GM18951 (cell line): Measurements from ENCODE around the gene FBXO11.
"Not testable (repeated sequence)": the region's sequence is repeated elsewhere in the genome, so short reads cannot be mapped to it uniquely, and the experiment has no call there.

ENCODE experiments used
- POLR2A ChIP-seq: IDR thresholded peaks from 4 replicates; pipeline ENCODE4 v1.6.1; 2011; ENCODE audit warnings: mild to moderate bottlenecking; ENCODE audit not compliant: insufficient read length, insufficient read depth; ENCODE audit errors: extremely low read depth
- in situ Hi-C: fragments of 300-500 bp; cut with MboI; formaldehyde crosslinking; loops from one replicate; pipeline ENCODE4 v1.12.0; 2022; ENCODE audit warnings: low sequenced_read_pairs, mixed read lengths, inconsistent platforms; ENCODE audit not compliant: unreplicated experiment

Gene FBXO11

DNA sequence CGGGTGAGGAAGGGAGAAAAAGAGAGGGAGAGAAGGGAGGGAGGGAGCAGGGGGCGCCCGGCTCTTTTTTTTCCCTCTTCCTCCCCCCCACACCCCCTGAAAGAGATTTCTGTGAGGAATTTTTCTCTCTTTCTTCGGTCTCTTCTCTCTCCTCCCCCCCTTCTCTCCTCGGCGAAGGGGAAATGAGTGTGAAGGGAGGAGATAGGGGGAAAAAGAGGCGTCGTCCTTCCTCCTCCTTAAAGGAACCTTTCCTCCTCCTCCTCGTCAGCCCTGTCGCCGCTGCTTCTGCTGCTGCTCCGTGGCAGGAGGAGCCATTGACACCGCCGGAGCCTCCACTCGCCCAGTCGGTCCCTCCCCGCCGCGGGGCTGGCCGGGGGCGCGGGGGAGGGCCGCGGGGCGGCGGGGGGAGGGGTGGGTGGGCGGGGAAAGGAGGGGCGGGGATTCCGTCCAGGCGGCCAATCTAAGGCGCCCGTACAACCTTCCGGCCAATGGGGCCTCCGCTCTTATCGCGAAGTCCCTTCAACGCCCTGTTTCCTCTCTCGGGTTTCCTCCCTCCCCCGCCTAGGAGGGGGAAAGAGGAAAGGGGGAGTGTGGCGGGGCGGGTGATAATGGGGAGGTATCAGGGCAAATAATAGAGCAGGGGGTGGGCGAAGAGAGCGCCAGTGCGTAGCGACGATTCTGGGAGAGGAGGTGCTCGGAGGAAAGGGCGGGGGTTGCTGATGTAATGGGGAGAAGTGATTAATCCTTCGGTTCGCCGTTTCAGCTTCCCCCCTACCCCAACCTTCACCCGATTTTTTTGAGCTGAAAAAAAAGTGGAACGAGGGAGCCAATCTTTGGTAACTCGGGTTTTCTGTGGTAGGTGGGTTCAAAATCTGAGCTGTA, at the start of gene FBXO11:
FBXO11 (minus strand) TSS at position 342 of the 882 bp plus-strand sequence. CDS start 778 bp downstream, outside the sequence.
- in situ Hi-C loops, result no loop called here

DNA sequence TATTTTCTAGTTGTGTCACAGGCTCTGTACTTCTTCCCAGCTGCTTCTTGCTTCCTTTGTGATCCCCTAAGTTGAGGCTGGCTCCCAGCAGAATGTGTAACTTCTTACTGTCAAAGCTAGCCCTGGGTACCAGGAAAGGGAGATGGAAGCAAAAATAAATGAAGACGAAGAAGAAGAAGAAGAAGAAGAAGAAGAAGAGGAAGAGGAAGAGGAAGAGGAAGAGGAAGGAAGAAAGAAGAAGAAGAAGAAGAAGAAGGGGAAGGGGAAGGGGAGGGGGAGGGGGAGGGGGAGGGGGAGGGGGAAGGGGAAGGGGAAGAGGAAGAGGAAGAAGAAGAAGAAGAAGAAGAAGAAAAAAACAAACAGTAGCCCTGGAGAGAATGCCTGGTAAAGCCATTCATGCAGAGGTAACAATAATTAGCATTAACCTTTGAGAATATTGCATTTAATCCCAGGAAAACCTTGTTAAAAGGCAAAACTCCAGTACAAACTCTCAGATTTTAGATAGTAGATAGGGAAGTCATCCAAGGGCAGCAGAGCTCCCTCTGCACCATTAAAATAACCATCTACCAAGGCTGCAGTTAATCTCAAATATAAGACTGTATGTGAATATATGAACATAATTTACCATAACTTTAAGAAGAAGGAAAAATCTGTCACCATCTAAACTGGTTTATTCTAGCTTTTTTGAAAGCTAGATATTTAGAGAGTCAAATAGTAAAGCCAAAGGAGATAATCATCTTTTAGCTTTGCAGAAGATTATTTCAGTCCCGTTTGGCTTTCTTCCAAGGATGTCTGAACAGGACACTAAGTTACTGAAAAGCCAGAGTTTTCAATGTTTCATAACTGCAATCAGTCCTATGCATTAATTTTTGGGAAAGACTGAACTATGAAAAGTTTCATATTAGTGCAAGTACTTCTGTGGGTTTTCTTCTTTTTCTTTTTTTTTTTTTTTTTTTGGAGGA, 44.3 kb upstream of the FBXO11 start:
- in situ Hi-C loops, result no loop called here
- no peak for TF ChIP-seq POLR2A

More for the DNA sequence above, at the start of gene FBXO11:
- TF ChIP-seq POLR2A, result peak; percentile 83

DNA sequence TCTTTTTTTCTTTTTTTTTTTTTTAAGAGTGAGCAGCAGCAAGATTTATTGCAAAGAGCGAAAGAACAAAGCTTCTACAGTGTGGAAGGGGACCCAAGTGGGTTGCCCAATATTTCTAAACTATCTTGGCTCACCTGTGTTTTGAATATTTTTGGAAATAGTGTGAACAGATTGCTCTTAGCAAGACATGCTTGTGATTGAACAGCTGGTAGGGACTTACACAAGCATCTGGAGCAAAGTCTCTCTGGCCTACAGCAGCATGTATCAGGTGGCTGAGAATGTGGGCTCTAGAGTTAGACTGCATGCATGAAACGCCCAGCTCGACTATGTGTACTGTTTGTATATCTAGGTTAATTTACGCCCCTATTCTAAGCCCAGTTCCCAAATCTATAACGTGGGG, 40.3 kb upstream of the FBXO11 start:
- in situ Hi-C loops, result no loop called here
- no peak for TF ChIP-seq POLR2A

DNA sequence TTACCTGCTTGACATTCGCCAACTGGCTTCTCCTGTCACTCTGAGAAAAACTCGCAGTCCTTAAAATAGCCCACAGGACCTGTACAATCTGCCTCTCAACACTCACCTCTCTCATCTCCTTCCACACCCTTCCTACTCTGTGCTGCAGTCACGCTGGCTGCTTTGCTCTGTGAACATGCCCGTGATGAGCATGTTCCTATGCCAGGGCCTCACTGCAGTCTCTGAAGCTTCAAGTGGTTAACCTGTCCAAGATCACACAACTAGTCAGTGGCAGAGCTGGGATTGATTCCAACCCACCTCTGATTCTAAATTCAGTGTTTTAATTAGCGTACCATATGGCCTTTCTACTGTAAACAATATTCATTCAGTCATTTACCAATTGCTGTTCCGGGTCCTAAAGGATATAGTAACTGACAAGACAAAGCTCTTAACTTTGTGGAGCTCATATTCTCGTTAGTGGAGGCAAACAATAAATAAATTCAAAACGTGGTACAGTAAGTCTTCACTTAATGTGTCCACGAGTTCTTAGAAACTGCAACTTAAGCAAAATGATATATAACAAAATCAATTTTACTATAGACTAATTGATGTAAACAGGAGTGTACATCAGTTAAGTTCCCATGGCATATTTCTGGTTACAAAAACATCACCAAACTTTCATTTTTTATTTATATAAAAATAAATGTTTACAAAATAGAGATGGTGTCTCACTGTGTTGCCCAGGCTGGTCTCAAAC, 38.9 kb upstream of the FBXO11 start:
- in situ Hi-C loops, result no loop called here
- TF ChIP-seq POLR2A, result no peak

DNA sequence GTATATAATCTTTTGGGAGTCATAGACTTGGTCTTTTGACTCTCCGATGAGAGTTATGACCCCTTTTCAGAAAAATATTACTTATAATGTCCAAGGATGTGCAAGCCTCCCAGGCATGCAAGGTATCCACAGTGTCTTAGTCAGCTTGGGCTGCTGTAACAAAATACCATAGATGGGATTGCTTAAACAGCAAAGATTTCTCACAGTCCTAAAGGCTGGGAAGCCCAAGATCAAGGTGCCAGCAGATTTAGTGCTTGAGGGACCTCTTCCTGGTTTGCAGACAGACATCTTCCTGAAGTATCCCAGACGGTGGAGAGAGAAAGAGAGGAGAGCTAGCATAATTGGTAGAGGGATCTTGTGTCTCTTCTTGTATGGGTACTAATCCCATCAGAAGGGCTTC, 35.6 kb upstream of the FBXO11 start:
- in situ Hi-C loops, result no loop called here
- TF ChIP-seq POLR2A, result no peak

DNA sequence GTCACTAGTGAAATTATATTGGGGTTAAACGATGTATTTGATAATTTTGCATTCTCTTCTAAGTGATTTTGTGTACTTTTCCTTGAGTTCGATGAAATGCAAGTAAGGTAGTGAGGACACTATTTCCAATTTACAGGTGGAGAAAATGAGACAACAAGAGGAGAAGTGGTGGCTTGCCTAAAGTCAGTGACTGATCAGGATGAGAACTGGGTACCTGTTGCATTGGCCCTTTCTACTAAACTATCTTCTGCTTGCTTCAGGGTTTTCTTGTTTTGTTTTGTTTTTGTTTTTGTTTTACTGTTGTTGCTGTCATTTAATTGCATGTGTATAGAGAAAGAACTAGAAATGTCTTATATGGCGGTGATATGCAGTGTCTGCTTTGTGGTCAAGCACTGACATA, 31.4 kb upstream of the FBXO11 start:
- in situ Hi-C loops, result no loop called here
- TF ChIP-seq POLR2A, result no peak

DNA sequence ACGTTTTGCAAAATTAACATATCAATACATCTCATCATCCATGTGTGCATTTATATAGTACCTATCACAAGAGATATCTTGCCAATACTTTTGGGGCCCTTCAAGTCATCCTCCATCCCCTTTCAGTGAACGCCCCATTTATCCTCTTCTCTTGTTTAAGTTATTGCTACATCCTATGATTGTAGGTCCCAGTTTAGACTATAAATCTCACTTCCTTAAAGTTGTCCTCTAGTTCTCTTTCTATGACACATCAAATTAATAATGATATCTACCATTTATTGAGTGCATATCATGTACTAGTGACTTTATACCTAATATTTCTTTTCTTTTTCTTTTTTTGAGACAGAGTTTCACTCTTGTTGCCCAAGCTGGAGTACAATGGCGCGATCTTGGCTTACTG, 28.8 kb upstream of the FBXO11 start:
- TF ChIP-seq POLR2A, result no peak
- in situ Hi-C loops, result no loop called here

DNA sequence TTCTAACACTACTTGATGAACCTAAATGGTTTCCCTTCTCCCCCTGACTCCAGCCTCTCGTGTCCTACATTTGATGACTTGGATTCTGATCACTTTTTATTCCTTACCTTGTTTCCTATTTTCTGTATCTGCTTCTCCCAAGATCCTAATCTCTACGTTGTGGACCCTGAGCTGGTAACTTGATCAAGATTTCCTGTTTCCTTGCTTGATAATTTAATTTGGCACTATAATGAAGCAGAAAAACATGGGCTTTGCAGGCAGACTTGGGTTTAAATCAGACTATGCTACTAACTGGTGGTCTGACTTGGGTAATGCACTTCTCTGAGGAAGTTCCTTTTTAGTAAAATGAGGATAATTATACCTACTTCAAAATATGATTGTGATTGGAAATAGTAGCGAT, 11.7 kb upstream of the FBXO11 start:
- TF ChIP-seq POLR2A, result no peak
- in situ Hi-C loops, result no loop called here

DNA sequence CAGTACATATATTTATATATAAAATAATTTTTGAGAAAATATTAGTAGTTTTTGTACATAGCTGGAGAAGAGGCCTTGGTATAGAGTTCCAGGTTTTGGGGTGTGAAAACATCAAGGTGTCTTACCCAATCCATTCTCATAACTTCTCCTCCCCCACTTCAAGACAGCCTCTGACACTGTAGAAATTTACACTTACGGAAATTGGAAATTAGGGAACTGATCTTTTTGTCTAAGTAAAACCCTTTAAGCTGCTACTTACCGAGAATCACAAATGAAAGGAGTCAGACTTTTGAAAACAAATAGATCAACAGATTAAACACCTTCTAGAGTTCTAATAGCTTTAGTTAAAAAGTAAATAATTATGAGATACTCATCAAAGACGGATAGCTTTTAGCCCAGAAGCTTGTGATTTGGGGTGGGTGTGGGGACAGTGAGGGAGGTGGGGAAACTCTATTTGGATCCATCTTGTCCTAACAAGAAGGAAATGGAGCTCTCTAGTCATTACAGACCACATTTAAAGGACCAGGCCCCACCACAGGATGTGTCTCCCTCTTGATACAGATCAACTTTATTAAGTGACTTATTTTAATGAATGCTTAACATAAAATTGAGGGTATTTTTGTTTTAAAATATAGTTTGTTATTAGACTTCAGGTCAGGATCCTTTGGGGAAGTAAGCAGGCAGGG, 11.1 kb upstream of the FBXO11 start:
- in situ Hi-C loops, result no loop called here

DNA sequence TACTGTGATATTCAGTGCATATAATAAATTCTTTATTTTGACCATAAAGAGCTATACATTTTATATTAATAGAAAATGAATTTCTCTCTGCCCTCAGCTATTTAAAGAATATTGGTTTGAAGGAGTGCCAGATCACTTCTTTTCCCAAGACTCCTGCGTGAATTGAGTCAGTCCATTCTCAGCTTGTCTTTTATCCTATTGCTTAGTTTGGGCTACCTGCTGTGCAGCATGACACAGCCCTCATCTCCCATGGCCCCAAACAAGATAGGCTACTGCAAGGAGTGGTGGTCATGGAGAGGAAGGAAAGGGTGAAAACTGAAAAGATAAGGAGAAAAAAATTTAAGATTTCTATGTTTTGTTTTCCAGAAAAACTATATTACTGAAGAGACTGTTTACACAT, 10.1 kb upstream of the FBXO11 start:
- in situ Hi-C loops, result no loop called here
- no peak for TF ChIP-seq POLR2A

More for the DNA sequence above, 11.1 kb upstream of the FBXO11 start:
- TF ChIP-seq POLR2A, result no peak

DNA sequence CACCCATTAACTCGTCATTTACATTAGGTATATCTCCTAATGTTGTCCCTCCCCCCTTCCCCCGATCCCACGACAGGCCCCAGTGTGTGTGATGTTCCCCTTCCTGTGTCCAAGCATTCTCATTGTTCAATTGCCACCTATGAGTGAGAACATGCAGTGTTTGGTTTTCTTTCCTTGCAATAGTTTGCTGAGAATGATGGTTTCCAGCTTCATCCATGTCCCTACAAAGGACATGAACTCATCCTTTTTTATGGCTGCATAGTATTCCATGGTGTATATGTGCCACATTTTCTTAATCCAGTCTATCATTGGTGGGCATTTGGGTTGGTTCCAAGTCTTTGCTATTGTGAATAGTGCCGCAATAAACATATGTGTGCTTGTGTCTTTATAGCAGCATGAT, 4.4 kb upstream of the FBXO11 start:
- in situ Hi-C loops, result not testable (repeated sequence)

DNA sequence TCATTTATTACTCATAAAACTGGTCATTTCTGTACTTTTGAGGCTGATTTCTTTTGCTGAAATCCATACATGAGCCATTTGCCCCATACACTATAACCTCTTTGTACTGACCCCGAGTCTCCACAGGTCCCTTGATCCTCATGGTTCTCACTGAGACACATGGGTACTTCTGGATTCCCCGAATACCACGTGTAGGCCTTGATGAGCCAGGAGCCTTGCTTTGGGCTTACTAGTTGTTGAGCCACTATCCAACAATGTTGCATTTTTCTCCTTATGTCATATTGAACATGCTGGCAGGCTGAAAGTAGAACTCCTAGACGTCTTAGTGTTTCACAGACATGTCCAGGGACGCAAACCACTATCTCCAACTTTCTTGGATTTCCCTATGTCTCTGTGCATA, 2.4 kb upstream of the FBXO11 start:
- TF ChIP-seq POLR2A, result no peak
- in situ Hi-C loops, result no loop called here
